ENCODE measurements around the gene CDK6.

The CDK6 gene

GRCh38 chr7:92848851-92849250 is 12.5 kb upstream of the CDK6 start:
- no peak for TF ChIP-seq CTCF (IDR thresholded peaks at IDR 0.05; ENCODE audit: poor library complexity, severe bottlenecking)
- H3K4me3 ChIP-seq (ENCODE audit: severe bottlenecking) = no peak overlapping the region
- ATAC-seq (ENCODE audit: low read depth) (no peak), DNase-seq (ENCODE audit: low spot score) (no peak)
- H3K27ac ChIP-seq (ENCODE audit: poor library complexity, severe bottlenecking) = no peak overlapping the region
- H3K36me3 ChIP-seq (ENCODE audit: low read depth) = no peaks in the 10 kb centered on the region
- H3K4me1 ChIP-seq (ENCODE audit: insufficient read depth, poor library complexity, severe bottlenecking) = no peaks in the 10 kb centered on the region
- no peaks in the 10 kb centered on the region for H3K27me3 ChIP-seq (ENCODE audit: insufficient read depth, poor library complexity, severe bottlenecking)
- no peaks in the 10 kb centered on the region for H3K9me3 ChIP-seq (ENCODE audit: severe bottlenecking)

GRCh38 chr7:92848441-92848840 is 12.1 kb upstream of the CDK6 start:
- Histone ChIP-seq H3K27ac (ENCODE audit: poor library complexity, severe bottlenecking) (no peak overlapping the region), H3K9me3 (ENCODE audit: severe bottlenecking) (no peaks in the 10 kb centered on the region), H3K4me1 (ENCODE audit: insufficient read depth, poor library complexity, severe bottlenecking) (no peaks in the 10 kb centered on the region), H3K4me3 (ENCODE audit: severe bottlenecking) (no peak overlapping the region), H3K27me3 (ENCODE audit: insufficient read depth, poor library complexity, severe bottlenecking) (no peaks in the 10 kb centered on the region), H3K36me3 (ENCODE audit: low read depth) (no peaks in the 10 kb centered on the region)
- DNase-seq (ENCODE audit: low spot score) = no peak
- ATAC-seq (ENCODE audit: low read depth) = no peak
- TF ChIP-seq CTCF (IDR thresholded peaks at IDR 0.05; ENCODE audit: poor library complexity, severe bottlenecking) = no peak

GRCh38 chr7:92847305-92847704 is 10.9 kb upstream of the CDK6 start:
- no peaks in the 10 kb centered on the region for H3K27me3 ChIP-seq (ENCODE audit: insufficient read depth, poor library complexity, severe bottlenecking)
- H3K4me1 ChIP-seq (ENCODE audit: insufficient read depth, poor library complexity, severe bottlenecking) = no peaks in the 10 kb centered on the region
- no peak overlapping the region for H3K27ac ChIP-seq (ENCODE audit: poor library complexity, severe bottlenecking)
- no peak for TF ChIP-seq CTCF (IDR thresholded peaks at IDR 0.05; ENCODE audit: poor library complexity, severe bottlenecking)
- H3K36me3 ChIP-seq (ENCODE audit: low read depth) = no peaks in the 10 kb centered on the region
- no peaks in the 10 kb centered on the region for H3K9me3 ChIP-seq (ENCODE audit: severe bottlenecking)
- DNase-seq (ENCODE audit: low spot score) (no peak), ATAC-seq (ENCODE audit: low read depth) (no peak)
- H3K4me3 ChIP-seq (ENCODE audit: severe bottlenecking) = no peak overlapping the region

GRCh38 chr7:92845736-92846135 is 9.4 kb upstream of the CDK6 start:
- H3K4me1 ChIP-seq (ENCODE audit: insufficient read depth, poor library complexity, severe bottlenecking) = no peaks in the 10 kb centered on the region
- no peak overlapping the region for H3K27ac ChIP-seq (ENCODE audit: poor library complexity, severe bottlenecking)
- no peak for ATAC-seq (ENCODE audit: low read depth)
- no peaks in the 10 kb centered on the region for H3K9me3 ChIP-seq (ENCODE audit: severe bottlenecking)
- H3K36me3 ChIP-seq (ENCODE audit: low read depth) = no peaks in the 10 kb centered on the region
- TF ChIP-seq CTCF (IDR thresholded peaks at IDR 0.05; ENCODE audit: poor library complexity, severe bottlenecking) = no peak
- H3K27me3 ChIP-seq (ENCODE audit: insufficient read depth, poor library complexity, severe bottlenecking) = no peaks in the 10 kb centered on the region
- DNase-seq (ENCODE audit: low spot score) = no peak
- H3K4me3 ChIP-seq (ENCODE audit: severe bottlenecking) = no peak overlapping the region

GRCh38 chr7:92843781-92844180 is 7.4 kb upstream of the CDK6 start:
- Histone ChIP-seq H3K27ac (ENCODE audit: poor library complexity, severe bottlenecking) (no peak overlapping the region), H3K27me3 (ENCODE audit: insufficient read depth, poor library complexity, severe bottlenecking) (no peaks in the 10 kb centered on the region), H3K4me3 (ENCODE audit: severe bottlenecking) (no peak overlapping the region), H3K36me3 (ENCODE audit: low read depth) (no peaks in the 10 kb centered on the region), H3K9me3 (ENCODE audit: severe bottlenecking) (no peaks in the 10 kb centered on the region), H3K4me1 (ENCODE audit: insufficient read depth, poor library complexity, severe bottlenecking) (peaks cover 9% of the 10 kb centered on the region)
- ATAC-seq (ENCODE audit: low read depth) (no peak), DNase-seq (ENCODE audit: low spot score) (no peak)
- TF ChIP-seq CTCF (IDR thresholded peaks at IDR 0.05; ENCODE audit: poor library complexity, severe bottlenecking) = no peak
